GM12891 (cell line): ENCODE results near the gene ADCK1.

Source experiments
- PAX5 ChIP-seq: IDR thresholded peaks from 2 replicates; pipeline ENCODE4 v1.6.1; 2011; ENCODE audit warnings: low read length, moderate library complexity, mild to moderate bottlenecking; ENCODE audit not compliant: insufficient read depth, severe bottlenecking
- POLR2A ChIP-seq: IDR thresholded peaks from 2 replicates; pipeline ENCODE4 v1.6.1; 2011; ENCODE audit warnings: low read depth, low read length, control low read depth
- POLR2AphosphoS5 ChIP-seq: IDR thresholded peaks from 2 replicates; pipeline ENCODE4 v1.6.1; 2011; ENCODE audit warnings: low read depth, low read length, control low read depth
- TAF1 ChIP-seq: IDR thresholded peaks from 2 replicates; pipeline ENCODE4 v1.6.1; 2011; ENCODE audit warnings: low read depth, low read length, control low read depth

- TF ChIP-seq POLR2A (no peak), POLR2AphosphoS5 (no peak), TAF1 (no peak), PAX5 (no peak)
Measured at GRCh38 chr14:77805706-77806105, 5.8 kb downstream of the ADCK1 start.
